PFSK-1 (cell line): ENCODE results near the gene CASS4.

Experiments
- POLR2AphosphoS5 ChIP-seq: IDR thresholded peaks from 2 replicates; pipeline ENCODE4 v1.6.1; 2012; ENCODE audit warnings: low read depth, mild to moderate bottlenecking, control low read depth, low read length, moderate library complexity
- SIN3A ChIP-seq: IDR thresholded peaks from 2 replicates; pipeline ENCODE4 v1.6.1; 2012; ENCODE audit warnings: mild to moderate bottlenecking, low read length, moderate library complexity, borderline replicate concordance; ENCODE audit not compliant: insufficient read depth

GRCh38 chr20:56391037-56391436, 21.0 kb upstream of the CASS4 start:
- TF ChIP-seq POLR2AphosphoS5 (peak; percentile 16; the same call in 1 of the 2 replicates), SIN3A (no peak)
